Kasumi-1 (cell line): Measurements from ENCODE around the gene RAB11FIP4.

ENCODE experiments used
- DNase-seq, 2 experiments: peaks; one replicate each; lab custom pipeline; 2025; lab: John Stamatoyannopoulos, UW

The RAB11FIP4 gene

GRCh38 chr17:31523862-31524730 is 132.6 kb downstream of the RAB11FIP4 start:
- no peak for DNase-seq

- peak; percentile 73 to 80 for DNase-seq
These were observed 133.7 kb downstream of the RAB11FIP4 start for GRCh38 chr17:31524926-31525800.

- no peak for DNase-seq
These were observed 134.5 kb downstream of the RAB11FIP4 start for GRCh38 chr17:31525801-31526549.

GRCh38 chr17:31527606-31528005 is 136.1 kb downstream of the RAB11FIP4 start:
- no peak for DNase-seq

GRCh38 chr17:31528291-31528874 is 136.9 kb downstream of the RAB11FIP4 start:
- DNase-seq = no peak

- DNase-seq = no peak
These were observed 138.4 kb downstream of the RAB11FIP4 start for GRCh38 chr17:31529841-31530251.

GRCh38 chr17:31530391-31530985 is 139.0 kb downstream of the RAB11FIP4 start:
- no peak for DNase-seq

- DNase-seq = no peak
These were observed 140.0 kb downstream of the RAB11FIP4 start for GRCh38 chr17:31531336-31531980.

- DNase-seq = no peak
These were observed 140.6 kb downstream of the RAB11FIP4 start for GRCh38 chr17:31532081-31532480.

GRCh38 chr17:31532526-31532925 is 141.1 kb downstream of the RAB11FIP4 start:
- no peak for DNase-seq

- DNase-seq = peak; percentile 24 to 37
These were observed 142.2 kb downstream of the RAB11FIP4 start for GRCh38 chr17:31533546-31534155.

- no peak for DNase-seq
These were observed 142.9 kb downstream of the RAB11FIP4 start for GRCh38 chr17:31534223-31534888.

GRCh38 chr17:31535581-31535981 is 144.1 kb downstream of the RAB11FIP4 start:
- DNase-seq = peak; percentile 22 to 36

- DNase-seq = no peak
These were observed 145.0 kb downstream of the RAB11FIP4 start for GRCh38 chr17:31536451-31536850.

- DNase-seq = no peak
These were observed 146.1 kb downstream of the RAB11FIP4 start for GRCh38 chr17:31537565-31538011.

GRCh38 chr17:31538080-31538762 is 146.7 kb downstream of the RAB11FIP4 start:
- DNase-seq = no peak

- DNase-seq = no peak
These were observed 149.3 kb downstream of the RAB11FIP4 start for GRCh38 chr17:31540602-31541307.

GRCh38 chr17:31541559-31541958 is 150.1 kb downstream of the RAB11FIP4 start:
- peak; percentile 31 to 37 for DNase-seq
